GM23248 (cell line): ENCODE data around the gene APMAP. TPM values are rescaled to one million over a fixed set of nuclear protein-coding genes. Genes with fewer than 3 reads are reported as not detected.

Experiments
- DNase-seq: peaks from one replicate; pipeline ENCODE4 v3.0.0-alpha.2; 2015
- H2AFZ ChIP-seq: fragments of 200-600 bp; sonication (generic); 2 replicates; pipeline ENCODE4 v1.6.1; 2016; ENCODE audit warnings: antibody characterized with exemption
- H3F3A ChIP-seq: fragments of 200-600 bp; sonication (generic); 2 replicates; pipeline ENCODE4 v1.6.1; 2016; ENCODE audit warnings: mild to moderate bottlenecking, antibody characterized with exemption, mixed run types; ENCODE audit not compliant: insufficient read depth
- H3K27ac ChIP-seq: fragments of 200-600 bp; sonication (generic); 2 replicates; pipeline ENCODE4 v1.5.1; 2016; ENCODE audit warnings: mild to moderate bottlenecking
- H3K27me3 ChIP-seq: fragments of 200-600 bp; sonication (generic); replicated peaks from 2 replicates; pipeline ENCODE4 v1.6.1; 2016; ENCODE audit warnings: mild to moderate bottlenecking; ENCODE audit not compliant: insufficient read depth
- H3K36me3 ChIP-seq: fragments of 200-600 bp; sonication (generic); 2 replicates; pipeline ENCODE4 v1.6.1; 2016; ENCODE audit warnings: low read depth, mild to moderate bottlenecking
- H3K4me1 ChIP-seq: fragments of 200-600 bp; sonication (generic); 2 replicates; pipeline ENCODE4 v1.6.1; 2016; ENCODE audit warnings: mild to moderate bottlenecking; ENCODE audit not compliant: insufficient read depth
- H3K4me2 ChIP-seq: fragments of 200-600 bp; sonication (generic); one replicate; pipeline ENCODE4 v1.6.1; 2016; ENCODE audit warnings: mild to moderate bottlenecking; ENCODE audit not compliant: unreplicated experiment
- H3K4me3 ChIP-seq: fragments of 200-600 bp; sonication (generic); 2 replicates; pipeline ENCODE4 v1.5.1; 2016; ENCODE audit warnings: mild to moderate bottlenecking
- H3K79me2 ChIP-seq: fragments of 200-600 bp; sonication (generic); 2 replicates; pipeline ENCODE4 v1.6.1; 2016; ENCODE audit warnings: mild to moderate bottlenecking; ENCODE audit not compliant: insufficient read depth
- H3K9ac ChIP-seq: fragments of 200-600 bp; sonication (generic); 2 replicates; pipeline ENCODE4 v1.6.1; 2016; ENCODE audit warnings: mild to moderate bottlenecking
- H3K9me2 ChIP-seq: fragments of 200-600 bp; sonication (generic); 2 replicates; pipeline ENCODE4 v1.6.1; 2016; ENCODE audit warnings: mixed run types, mild to moderate bottlenecking, moderate library complexity; ENCODE audit not compliant: insufficient read depth
- H3K9me3 ChIP-seq: fragments of 200-600 bp; sonication (generic); one replicate; pipeline ENCODE4 v1.6.1; 2017; ENCODE audit warnings: low read depth
- H4K20me1 ChIP-seq: fragments of 200-600 bp; sonication (generic); 2 replicates; pipeline ENCODE4 v1.6.0; 2016; ENCODE audit not compliant: insufficient read depth
- EZH2 ChIP-seq: fragments of 200-600 bp; sonication (generic); IDR thresholded peaks from 2 replicates; pipeline ENCODE4 v1.6.1; 2018; ENCODE audit warnings: antibody characterized with exemption, mild to moderate bottlenecking; ENCODE audit not compliant: insufficient read depth, poor library complexity, severe bottlenecking
- EZH2phosphoT487 ChIP-seq: fragments of 200-600 bp; sonication (generic); IDR thresholded peaks from 2 replicates; pipeline ENCODE4 v1.6.1; 2018; ENCODE audit warnings: antibody characterized with exemption, moderate library complexity, mild to moderate bottlenecking, low read depth; ENCODE audit not compliant: insufficient read depth
- WGBS, 2 experiments: methylation state at CpG; one replicate each; pipeline ENCODE4 v1.1.6; 2015 to 2017; ENCODE audit warnings: low lambda C conversion rate in 2 of 2, low coverage in 1 of 2; ENCODE audit errors: missing lambda C conversion rate in 2 of 2; 5-methylcytosine and 5-hydroxymethylcytosine counted together
- in situ Hi-C: fragments of 300-500 bp; cut with MboI; formaldehyde crosslinking; loops from 2 replicates; pipeline ENCODE4 v1.15.0; 2020
- polyA plus RNA-seq: library from polyadenylated mRNA; unstranded; fragments of >200 nt; fragmentation: Nextera tagmentation; extraction: Ambion mirVana; gene quantifications from 2 replicates; pipeline ENCODE4 v1.2.1, GENCODE V29; 2016
- total RNA-seq: library from RNA; depleted of rRNA; stranded (reverse); fragments of >200 nt; shearing (Covaris generic); gene quantifications from 2 replicates; pipeline ENCODE4 v1.2.3, GENCODE V29; 2014

Gene APMAP
- total and polyA plus RNA-seq, 2 experiments from 2014 or later: 109 to 123 TPM

- no peaks in the 10 kb centered on the region; the same call in 1 of the 2 replicates for H3K36me3 ChIP-seq
- H4K20me1 ChIP-seq: no peaks in the 10 kb centered on the region
- TF ChIP-seq EZH2: no peak
- TF ChIP-seq EZH2phosphoT487: no peak
- H3K79me2 ChIP-seq: peaks cover 40% of the 10 kb centered on the region
- H3K9ac ChIP-seq: no peak overlapping the region
- no peaks in the 10 kb centered on the region for H3F3A ChIP-seq
- H3K4me3 ChIP-seq: no peak overlapping the region
- H3K9me2 ChIP-seq: no peaks in the 10 kb centered on the region
- H3K9me3 ChIP-seq: no peaks in the 10 kb centered on the region
- no peak for DNase-seq
- H2AFZ ChIP-seq: no peak overlapping the region
- no peak overlapping the region for H3K4me2 ChIP-seq
- no peak overlapping the region for H3K27ac ChIP-seq
- H3K4me1 ChIP-seq: no peaks in the 10 kb centered on the region
- WGBS, 2 experiments: 91 to 100% methylated on average over 3 of the region's 3 CpGs
- in situ Hi-C loops: loop anchor here (25.0 kb wide), 2 partner anchors 531 to 881 kb away; no protein-coding TSS in a partner anchor
- no peaks in the 10 kb centered on the region for H3K27me3 ChIP-seq
Observed at GRCh38 chr20:24981790-24982189, 10.8 kb downstream of the APMAP start.

GRCh38 chr20:24981282-24981681 is 11.3 kb downstream of the APMAP start:
- no peaks in the 10 kb centered on the region; the same call in 1 of the 2 replicates for H3K36me3 ChIP-seq
- no peaks in the 10 kb centered on the region for H3K9me3 ChIP-seq
- H3K4me1 ChIP-seq: no peaks in the 10 kb centered on the region
- no peaks in the 10 kb centered on the region for H3K27me3 ChIP-seq
- in situ Hi-C loops: loop anchor here (25.0 kb wide), 2 partner anchors 531 to 881 kb away; no protein-coding TSS in a partner anchor
- H3K4me2 ChIP-seq: no peak overlapping the region
- peaks cover 35% of the 10 kb centered on the region for H3K79me2 ChIP-seq
- no peak overlapping the region for H2AFZ ChIP-seq
- H4K20me1 ChIP-seq: no peaks in the 10 kb centered on the region
- WGBS, 2 experiments: 92 to 94% methylated on average over 4 of the region's 4 CpGs
- no peaks in the 10 kb centered on the region for H3K9me2 ChIP-seq
- DNase-seq: no peak
- no peak overlapping the region for H3K27ac ChIP-seq
- no peak overlapping the region for H3K4me3 ChIP-seq
- H3F3A ChIP-seq: no peaks in the 10 kb centered on the region
- TF ChIP-seq EZH2phosphoT487 (no peak), EZH2 (no peak)
- H3K9ac ChIP-seq: no peak overlapping the region

DNA sequence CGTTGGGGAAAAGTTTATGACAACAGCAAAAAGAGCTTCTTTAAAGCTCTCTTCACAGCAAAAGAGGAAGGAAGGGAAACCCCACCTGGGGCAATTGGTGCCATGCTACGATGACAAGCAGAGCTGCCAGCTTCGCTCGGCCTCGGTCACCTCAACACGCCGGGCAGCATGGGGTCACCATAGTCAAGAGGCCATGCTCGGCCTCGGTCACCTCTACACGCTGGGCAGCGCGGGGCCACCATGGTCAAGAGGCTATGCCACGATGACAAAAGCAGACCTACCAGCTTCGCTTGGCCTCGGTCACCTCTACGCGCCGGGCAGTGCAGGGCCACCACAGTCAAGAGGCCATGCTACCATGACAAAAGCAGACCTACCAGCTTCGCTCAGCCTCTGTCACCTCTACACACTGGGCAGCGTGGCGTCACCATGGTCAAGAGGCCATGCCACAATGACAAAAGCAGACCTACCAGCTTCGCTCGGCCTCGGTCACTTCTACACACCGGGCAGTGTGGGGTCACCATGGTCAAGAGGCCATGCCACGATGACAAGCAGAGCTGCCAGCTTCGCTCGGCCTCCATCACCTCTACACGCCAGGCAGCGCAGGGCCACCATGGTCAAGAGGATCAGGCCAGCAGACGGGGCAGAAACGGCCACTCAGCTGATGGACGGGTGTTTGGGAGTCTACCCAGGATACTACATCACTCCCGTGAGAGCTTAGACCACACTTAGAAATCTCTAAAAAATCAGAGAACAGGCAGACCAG is 12.1 kb downstream of the APMAP start:
- Histone ChIP-seq H3K9me2 (no peaks in the 10 kb centered on the region), H3K4me2 (no peak overlapping the region), H3K79me2 (peaks cover 27% of the 10 kb centered on the region), H3K9ac (no peak overlapping the region), H3K4me1 (no peaks in the 10 kb centered on the region), H3K4me3 (no peak overlapping the region), H3K27me3 (no peaks in the 10 kb centered on the region), H4K20me1 (no peaks in the 10 kb centered on the region), H2AFZ (no peak overlapping the region), H3F3A (no peaks in the 10 kb centered on the region), H3K9me3 (no peaks in the 10 kb centered on the region), H3K27ac (no peak overlapping the region), H3K36me3 (no peaks in the 10 kb centered on the region; the same call in 1 of the 2 replicates)
- no peak for DNase-seq
- in situ Hi-C loops: loop anchor here (25.0 kb wide), 2 partner anchors 532 to 882 kb away; no protein-coding TSS in a partner anchor
- no peak for TF ChIP-seq EZH2phosphoT487
- TF ChIP-seq EZH2: no peak
- WGBS, 2 experiments: 97 to 99% methylated on average over 34 of the region's 34 CpGs

GRCh38 chr20:24979036-24979960 is 13.3 kb downstream of the APMAP start:
- H3K9me3 ChIP-seq: no peaks in the 10 kb centered on the region
- H3K79me2 ChIP-seq: peaks cover 18% of the 10 kb centered on the region
- WGBS, 2 experiments: 93% methylated on average over 15 of the region's 15 CpGs
- H3K27me3 ChIP-seq: no peaks in the 10 kb centered on the region
- in situ Hi-C loops: loop anchor here (25.0 kb wide), 2 partner anchors 533 to 883 kb away; no protein-coding TSS in a partner anchor
- H3K4me2 ChIP-seq: no peak overlapping the region
- no peak overlapping the region for H3K9ac ChIP-seq
- H3K4me1 ChIP-seq: no peaks in the 10 kb centered on the region
- H3K4me3 ChIP-seq: no peak overlapping the region
- no peaks in the 10 kb centered on the region for H3F3A ChIP-seq
- TF ChIP-seq EZH2 (no peak), EZH2phosphoT487 (no peak)
- H4K20me1 ChIP-seq: 0 out of 2 replicates have a peak, but pooled peaks cover 2% of the 10 kb centered on the region
- H2AFZ ChIP-seq: no peak overlapping the region
- no peaks in the 10 kb centered on the region; the same call in 1 of the 2 replicates for H3K36me3 ChIP-seq
- no peak overlapping the region for H3K27ac ChIP-seq
- no peak for DNase-seq
- no peaks in the 10 kb centered on the region for H3K9me2 ChIP-seq
